ENCODE data around the gene GNPDA2.
"Not testable (repeated sequence)": the region's sequence is repeated elsewhere in the genome, so short reads cannot be mapped to it uniquely, and the experiment has no call there.

Gene GNPDA2

GRCh38 chr4:44726038-44726871 lies at the start of gene GNPDA2:
TSS of gene GNPDA2 (minus strand) at chr4:44726556. CDS start at chr4:44722207, 4,349 bp downstream.
- DNase-seq = peak; percentile 94

- no peak for DNase-seq
Observed at GRCh38 chr4:44772340-44772739, 46.0 kb upstream of the GNPDA2 start.

- no peak for DNase-seq
Observed at GRCh38 chr4:44771789-44772188, 45.4 kb upstream of the GNPDA2 start.

GRCh38 chr4:44766453-44766852 lies 40.1 kb upstream of the GNPDA2 start:
- no peak for DNase-seq

- no peak for DNase-seq
Observed at GRCh38 chr4:44765116-44765515, 38.8 kb upstream of the GNPDA2 start.

- DNase-seq = no peak
Observed at GRCh38 chr4:44761306-44761705, 35.0 kb upstream of the GNPDA2 start.

GRCh38 chr4:44760142-44760898 lies 34.0 kb upstream of the GNPDA2 start:
- peak; percentile 52 for DNase-seq

GRCh38 chr4:44756559-44756958 lies 30.2 kb upstream of the GNPDA2 start:
- no peak for DNase-seq

GRCh38 chr4:44740201-44740600 lies 13.8 kb upstream of the GNPDA2 start:
- DNase-seq = no peak

- DNase-seq = no peak
Observed at GRCh38 chr4:44738615-44739014, 12.3 kb upstream of the GNPDA2 start.

GRCh38 chr4:44736900-44737299 lies 10.5 kb upstream of the GNPDA2 start:
- no peak for DNase-seq

GRCh38 chr4:44728694-44729093 lies 2.3 kb upstream of the GNPDA2 start:
- not testable (repeated sequence) for DNase-seq

GRCh38 chr4:44727471-44727870 lies 1.1 kb upstream of the GNPDA2 start:
- DNase-seq = no peak

GRCh38 chr4:44725726-44726037 lies 674 bp downstream of the GNPDA2 start:
- DNase-seq = no peak

GRCh38 chr4:44725166-44725565 lies 1.2 kb downstream of the GNPDA2 start:
- peak; percentile 23 for DNase-seq

GRCh38 chr4:44722001-44722400 lies 4.4 kb downstream of the GNPDA2 start:
- DNase-seq = no peak

GRCh38 chr4:44720371-44720770 lies 6.0 kb downstream of the GNPDA2 start:
- DNase-seq = peak; percentile 89

GRCh38 chr4:44716597-44716996 lies 9.8 kb downstream of the GNPDA2 start:
- DNase-seq = no peak

GRCh38 chr4:44713125-44713524 lies 13.2 kb downstream of the GNPDA2 start:
- DNase-seq = no peak

GRCh38 chr4:44704673-44705072 lies 21.7 kb downstream of the GNPDA2 start:
- DNase-seq = no peak

- DNase-seq = no peak
Observed at GRCh38 chr4:44701037-44701436, 25.3 kb downstream of the GNPDA2 start.

- no peak for DNase-seq
Observed at GRCh38 chr4:44700427-44700826, 25.9 kb downstream of the GNPDA2 start.

- no peak for DNase-seq
Observed at GRCh38 chr4:44684648-44685047, 41.7 kb downstream of the GNPDA2 start.

- no peak for DNase-seq
Observed at GRCh38 chr4:44679060-44679459, 47.3 kb downstream of the GNPDA2 start.

Measured in COR-L47 (cell line).